GM21737 (cell line): ENCODE data around the gene TEX264.

Source experiments
- ATAC-seq: cut with Tn5 transposase; IDR thresholded peaks from one replicate; pipeline ENCODE4 v1.9.1; 2021; ENCODE audit warnings: mild to moderate bottlenecking, moderate library complexity; ENCODE audit not compliant: unreplicated experiment

TEX264 gene

DNA sequence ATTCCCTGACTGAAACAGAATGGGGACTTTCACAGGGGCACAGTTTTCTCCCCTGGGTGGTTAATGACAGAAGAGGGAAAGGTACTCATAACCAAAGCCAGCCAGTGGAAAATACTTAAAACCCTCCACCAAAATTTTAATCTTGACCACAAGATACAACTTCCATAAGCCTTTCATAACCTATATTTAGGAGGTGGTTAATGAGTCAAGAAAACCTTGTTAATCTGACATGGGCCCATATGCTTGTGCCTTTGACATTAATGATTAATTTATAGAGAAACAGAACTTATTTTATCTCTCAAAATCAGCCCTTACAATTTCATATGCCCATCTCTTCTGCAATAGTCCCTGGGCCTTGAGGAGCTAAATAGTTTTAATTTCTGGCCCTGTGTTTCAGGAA lies 76.8 kb downstream of the TEX264 start:
- ATAC-seq: no peak

DNA sequence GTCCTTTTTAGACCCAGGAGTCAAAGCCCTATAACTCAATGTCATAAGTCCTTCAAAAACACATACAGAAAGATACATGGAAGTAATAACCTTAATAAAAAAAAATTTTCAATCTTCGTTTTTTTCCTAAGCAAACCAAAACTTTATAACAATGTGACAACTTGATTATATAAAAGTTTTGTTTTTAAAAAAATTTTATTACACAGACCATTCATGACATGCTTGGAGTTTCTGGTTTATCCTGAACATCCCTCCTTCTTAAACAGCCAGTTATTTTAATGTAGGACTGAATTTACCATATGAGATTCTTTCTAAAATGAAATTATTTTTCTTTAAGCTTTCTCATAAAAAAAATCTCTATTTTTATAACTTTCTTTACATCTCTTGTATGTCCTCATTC lies 77.3 kb downstream of the TEX264 start:
- no peak for ATAC-seq

DNA sequence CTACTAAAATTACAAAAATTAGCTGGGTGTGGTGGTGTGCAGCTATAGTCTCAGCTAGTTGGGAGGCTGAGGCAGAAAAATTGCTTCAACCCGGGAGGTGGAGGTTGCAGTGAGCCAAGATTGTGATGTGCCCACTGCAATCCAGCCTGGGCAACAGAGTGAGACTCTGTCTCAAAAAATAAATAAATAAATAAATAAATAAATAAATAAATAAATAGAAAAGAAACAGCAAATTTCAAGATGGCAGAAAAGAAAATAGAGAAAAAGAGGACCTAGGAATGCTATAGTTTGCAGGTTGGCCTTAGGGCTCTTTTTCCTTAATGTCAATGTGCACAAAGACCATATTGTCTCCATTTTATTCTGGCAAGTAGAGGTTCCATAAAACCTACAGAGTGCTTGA lies 79.8 kb downstream of the TEX264 start:
- ATAC-seq: no peak

DNA sequence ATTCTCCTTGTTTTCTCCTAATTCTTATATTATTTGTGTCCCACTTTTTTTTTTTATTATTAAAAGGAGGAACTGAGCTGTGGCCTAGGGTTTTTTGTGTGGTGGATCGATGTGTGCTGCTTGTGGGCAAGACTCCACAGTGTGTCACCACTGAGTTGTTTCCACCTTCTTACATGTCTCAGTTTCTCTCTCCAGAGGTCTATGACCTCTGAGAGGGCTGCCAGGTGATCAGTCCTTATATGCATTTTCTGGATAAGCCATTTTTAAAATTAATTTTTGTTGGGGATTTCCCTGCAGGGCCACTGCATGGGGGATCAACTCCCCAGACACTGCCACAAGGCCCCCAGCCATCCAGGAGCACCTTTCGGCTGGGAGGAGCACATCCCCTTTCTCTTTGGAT lies 80.2 kb downstream of the TEX264 start:
- ATAC-seq: no peak
